PC-9 (cell line): ENCODE data around the gene DOCK6. TPM values are rescaled to one million over a fixed set of nuclear protein-coding genes. Genes with fewer than 3 reads are reported as not detected.

Source experiments
- BruUV-seq: library from RNA; stranded (reverse); fragments of 400-500 nt; replicated peaks from 2 replicates; lab custom pipeline; 2021; lab: Mats Ljungman, UMichigan
- CTCF ChIA-PET: fragments of 300-600 bp; sonication (Branson Sonifier 250); formaldehyde crosslinking; loops from one replicate; lab custom pipeline; 2022; ENCODE audit warnings: antibody characterized with exemption; lab: Charles Lee
- POLR2A ChIA-PET: fragments of 300-600 bp; sonication (Branson Sonifier 250); formaldehyde crosslinking; loops from one replicate; lab custom pipeline; 2022; ENCODE audit warnings: antibody characterized with exemption; ENCODE audit not compliant: unreplicated experiment; lab: Charles Lee
- DNase-seq, 2 experiments: peaks; one replicate each; pipeline versions ENCODE4 v3.0.0 to v3.0.0-alpha.2; 2015 to 2022; ENCODE audit warnings: mixed read lengths in 1 of 2
- H2AFZ ChIP-seq: fragments of 200-600 bp; sonication (generic); 2 replicates; pipeline ENCODE4 v1.8.1; 2017; ENCODE audit warnings: antibody characterized with exemption
- H3F3A ChIP-seq: fragments of 200-600 bp; sonication (generic); 2 replicates; pipeline ENCODE4 v1.8.1; 2017; ENCODE audit warnings: antibody characterized with exemption, mild to moderate bottlenecking, low read depth; ENCODE audit not compliant: insufficient read depth
- H3K27ac ChIP-seq: fragments of 200-600 bp; sonication (generic); 2 replicates; pipeline ENCODE4 v1.6.1; 2016; ENCODE audit warnings: mixed run types
- H3K27me3 ChIP-seq: fragments of 200-600 bp; sonication (generic); 2 replicates; pipeline ENCODE4 v1.6.1; 2016; ENCODE audit warnings: low read depth, mixed run types; ENCODE audit not compliant: insufficient read depth
- H3K36me3 ChIP-seq: fragments of 200-600 bp; sonication (generic); 2 replicates; pipeline ENCODE4 v1.6.1; 2016; ENCODE audit warnings: low read depth, mixed run types
- H3K4me1 ChIP-seq: fragments of 200-600 bp; sonication (generic); replicated peaks from 2 replicates; pipeline ENCODE4 v1.6.1; 2016; ENCODE audit warnings: mixed run types; ENCODE audit not compliant: insufficient read depth
- H3K4me2 ChIP-seq: fragments of 200-600 bp; sonication (generic); 2 replicates; pipeline ENCODE4 v1.6.1; 2017; ENCODE audit warnings: mixed run types
- H3K4me3 ChIP-seq: fragments of 200-600 bp; sonication (generic); 2 replicates; pipeline ENCODE4 v1.6.1; 2016; ENCODE audit warnings: mixed run types
- H3K79me2 ChIP-seq: fragments of 200-600 bp; sonication (generic); 2 replicates; pipeline ENCODE4 v1.6.1; 2017; ENCODE audit warnings: low read depth, mixed run types
- H3K9me2 ChIP-seq: fragments of 200-600 bp; sonication (generic); 2 replicates; pipeline ENCODE4 v1.8.1; 2017; ENCODE audit warnings: mild to moderate bottlenecking; ENCODE audit not compliant: insufficient read depth
- H3K9me3 ChIP-seq: fragments of 200-600 bp; sonication (generic); 2 replicates; pipeline ENCODE4 v1.8.1; 2016; ENCODE audit warnings: low read depth; ENCODE audit not compliant: insufficient read depth
- H4K20me1 ChIP-seq: fragments of 200-600 bp; sonication (generic); 2 replicates; pipeline ENCODE4 v1.8.1; 2017; ENCODE audit not compliant: insufficient read depth
- EZH2 ChIP-seq: fragments of 200-600 bp; sonication (generic); IDR thresholded peaks from 2 replicates; pipeline ENCODE4 v1.8.0; 2017; ENCODE audit warnings: antibody characterized with exemption, low read depth
- intact Hi-C: fragments of 100-400 bp; cut with micrococcal nuclease; formaldehyde crosslinking; loops from one replicate; pipeline ENCODE4 v1.10.0; 2022; ENCODE audit not compliant: unreplicated experiment
- total RNA-seq: library from RNA; stranded (reverse); gene quantifications from 2 replicates; pipeline ENCODE4 v1.2.3, GENCODE V29; 2021
- TF ChIP-seq, protein P1 (sequence below): fragments of 200-600 bp; sonication (generic); conservative IDR thresholded peaks from 2 replicates; pipeline ENCODE4 v1.6.1; 2017; ENCODE audit warnings: mixed run types, antibody characterized with exemption, mild to moderate bottlenecking, moderate library complexity

The DOCK6 gene
- total RNA-seq, 1 experiment from 2014 or later: 32.5 TPM

DNA sequence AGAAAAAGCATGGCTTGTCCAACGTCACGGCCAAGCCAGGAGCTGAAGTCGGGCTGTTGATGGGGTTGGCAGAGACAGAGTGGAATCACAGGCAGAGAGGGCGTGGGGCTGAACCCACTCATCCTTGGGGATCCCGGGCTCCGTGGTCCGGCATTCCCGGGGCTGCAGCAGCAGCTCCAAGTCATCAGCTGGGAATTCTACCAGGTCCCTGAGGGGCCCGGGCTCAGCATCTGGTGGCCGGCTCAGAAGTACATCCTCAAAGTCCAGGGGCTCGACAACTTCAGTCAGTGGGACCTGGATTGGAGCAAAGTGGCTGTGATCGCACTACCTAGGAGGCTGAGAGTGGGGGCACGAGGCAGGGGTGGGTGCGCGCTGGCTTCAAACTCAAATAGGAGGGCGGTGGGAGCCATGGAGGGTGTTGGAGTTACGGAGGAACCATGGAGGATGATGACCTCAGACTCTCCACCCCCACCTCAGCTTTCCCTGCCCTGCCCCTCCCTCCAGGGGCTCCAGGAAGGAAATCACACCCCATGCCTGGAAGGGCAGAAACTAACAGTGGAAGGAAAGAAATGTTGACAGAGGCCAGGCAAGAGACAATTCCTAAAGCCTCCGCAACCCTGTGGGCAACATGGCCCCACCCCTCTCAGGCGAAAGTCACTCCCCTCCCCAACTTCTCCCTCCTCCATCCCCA lies 9.5 kb downstream of the DOCK6 start:
- TF ChIP-seq, protein P1, sequence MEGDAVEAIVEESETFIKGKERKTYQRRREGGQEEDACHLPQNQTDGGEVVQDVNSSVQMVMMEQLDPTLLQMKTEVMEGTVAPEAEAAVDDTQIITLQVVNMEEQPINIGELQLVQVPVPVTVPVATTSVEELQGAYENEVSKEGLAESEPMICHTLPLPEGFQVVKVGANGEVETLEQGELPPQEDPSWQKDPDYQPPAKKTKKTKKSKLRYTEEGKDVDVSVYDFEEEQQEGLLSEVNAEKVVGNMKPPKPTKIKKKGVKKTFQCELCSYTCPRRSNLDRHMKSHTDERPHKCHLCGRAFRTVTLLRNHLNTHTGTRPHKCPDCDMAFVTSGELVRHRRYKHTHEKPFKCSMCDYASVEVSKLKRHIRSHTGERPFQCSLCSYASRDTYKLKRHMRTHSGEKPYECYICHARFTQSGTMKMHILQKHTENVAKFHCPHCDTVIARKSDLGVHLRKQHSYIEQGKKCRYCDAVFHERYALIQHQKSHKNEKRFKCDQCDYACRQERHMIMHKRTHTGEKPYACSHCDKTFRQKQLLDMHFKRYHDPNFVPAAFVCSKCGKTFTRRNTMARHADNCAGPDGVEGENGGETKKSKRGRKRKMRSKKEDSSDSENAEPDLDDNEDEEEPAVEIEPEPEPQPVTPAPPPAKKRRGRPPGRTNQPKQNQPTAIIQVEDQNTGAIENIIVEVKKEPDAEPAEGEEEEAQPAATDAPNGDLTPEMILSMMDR: no peak
- TF ChIP-seq EZH2: no peak
- Histone ChIP-seq H3K9me3 (no peaks in the 10 kb centered on the region), H3K79me2 (no peaks in the 10 kb centered on the region), H2AFZ (no peak overlapping the region), H3K4me3 (no peak overlapping the region), H3K27ac (no peak overlapping the region), H3K36me3 (no peaks in the 10 kb centered on the region), H4K20me1 (peaks cover 2% of the 10 kb centered on the region), H3F3A (peaks cover 6% of the 10 kb centered on the region; the same call in 1 of the 2 replicates), H3K4me1 (no peaks in the 10 kb centered on the region), H3K27me3 (no peaks in the 10 kb centered on the region), H3K9me2 (no peaks in the 10 kb centered on the region), H3K4me2 (no peak overlapping the region)
- BruUV-seq: no TSS peak
- CTCF ChIA-PET: interaction anchor here (0.7 kb wide), 1 partner anchor 9 kb away, joined by 3 read pairs; no protein-coding TSS in a partner anchor
- POLR2A ChIA-PET: no interaction called here
- intact Hi-C loops: no loop called here
- no peak for DNase-seq

DNA sequence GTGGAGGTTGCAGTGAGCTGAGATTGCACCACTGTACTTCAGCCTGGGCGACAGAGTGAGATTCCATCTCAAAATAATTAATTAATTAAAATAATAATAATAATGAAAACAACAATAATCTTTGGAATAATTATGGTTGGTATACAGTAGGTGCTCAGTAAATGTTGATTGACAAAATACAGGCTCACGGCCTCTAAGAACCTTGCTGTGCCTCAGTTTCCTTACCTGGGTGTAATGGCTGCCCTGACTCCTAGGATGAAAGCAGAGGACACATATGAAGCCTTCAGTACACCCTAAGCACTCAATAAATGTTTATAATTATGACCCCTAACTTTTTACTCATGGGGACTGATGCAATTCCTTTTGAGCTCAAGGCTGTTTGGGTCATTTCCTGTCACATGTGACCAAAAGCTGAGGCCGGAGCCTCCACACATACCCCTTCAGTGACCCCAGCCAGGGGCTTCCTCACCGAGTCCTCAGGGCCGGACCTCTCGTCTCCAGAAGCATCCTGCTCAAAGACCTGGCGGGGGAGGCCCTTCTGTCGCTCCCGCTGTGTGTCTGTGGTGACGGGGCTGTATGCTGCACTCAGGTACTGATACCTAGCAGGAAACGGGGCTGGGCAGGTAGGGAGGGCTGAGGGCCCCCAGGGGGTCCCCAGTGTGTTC lies 10.5 kb downstream of the DOCK6 start:
- Histone ChIP-seq H3K36me3 (no peaks in the 10 kb centered on the region), H3K4me3 (no peak overlapping the region), H3K4me1 (no peaks in the 10 kb centered on the region), H2AFZ (no peak overlapping the region), H3K9me2 (no peaks in the 10 kb centered on the region), H3K4me2 (no peak overlapping the region), H3K9me3 (no peaks in the 10 kb centered on the region), H4K20me1 (peaks cover 2% of the 10 kb centered on the region; the same call in 1 of the 2 replicates), H3K79me2 (no peaks in the 10 kb centered on the region), H3K27me3 (no peaks in the 10 kb centered on the region), H3K27ac (no peak overlapping the region), H3F3A (peaks cover 5% of the 10 kb centered on the region; the same call in 1 of the 2 replicates)
- BruUV-seq: no TSS peak
- ChIA-PET POLR2A (interaction anchor here (0.5 kb wide), 1 partner anchor 100 kb away, joined by 9 read pairs; no protein-coding TSS in a partner anchor), CTCF (interaction anchor here (0.7 kb wide), 1 partner anchor 8 kb away, joined by 3 read pairs; no protein-coding TSS in a partner anchor)
- DNase-seq: no peak
- intact Hi-C loops: no loop called here
- TF ChIP-seq, protein P1: no peak
- no peak for TF ChIP-seq EZH2

DNA sequence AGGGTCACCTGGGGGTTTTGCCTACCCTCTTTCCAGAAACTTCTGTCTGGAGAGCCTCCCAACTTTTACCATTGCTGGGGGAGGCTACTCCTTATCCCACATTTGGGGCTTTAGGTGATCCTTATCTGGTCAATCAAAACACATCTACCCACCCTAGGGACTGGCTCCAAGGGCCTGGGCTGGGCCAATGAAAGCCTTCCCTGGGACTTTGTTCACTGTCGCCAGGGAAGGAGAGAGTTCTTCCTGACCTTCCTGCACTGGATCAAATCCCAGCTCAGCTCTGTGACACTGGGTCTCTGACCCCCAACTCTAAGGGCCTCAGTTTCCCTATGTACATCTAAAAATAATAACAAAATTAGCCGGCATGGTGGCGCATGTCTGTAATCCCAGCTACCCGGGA lies 11.1 kb downstream of the DOCK6 start:
- intact Hi-C loops: no loop called here

More for the DNA sequence above, 11.1 kb downstream of the DOCK6 start:
- Histone ChIP-seq H3K27me3 (no peaks in the 10 kb centered on the region), H3F3A (peaks cover 3% of the 10 kb centered on the region; the same call in 1 of the 2 replicates), H3K4me1 (no peaks in the 10 kb centered on the region), H4K20me1 (peaks cover 2% of the 10 kb centered on the region; the same call in 1 of the 2 replicates), H3K79me2 (no peaks in the 10 kb centered on the region), H3K36me3 (no peaks in the 10 kb centered on the region), H3K4me3 (no peak overlapping the region), H3K27ac (no peak overlapping the region), H3K9me2 (no peaks in the 10 kb centered on the region), H3K9me3 (no peaks in the 10 kb centered on the region), H3K4me2 (no peak overlapping the region), H2AFZ (no peak overlapping the region)
- CTCF ChIA-PET: no interaction called here
- POLR2A ChIA-PET: interaction anchor here (0.5 kb wide), 1 partner anchor 99 kb away, joined by 9 read pairs; no protein-coding TSS in a partner anchor
- no peak for DNase-seq
- no TSS peak for BruUV-seq
- no peak for TF ChIP-seq EZH2
- TF ChIP-seq, protein P1: no peak
